Spinal cord (tissue), 10 donors: ENCODE data around the gene COPG1. TPM values are rescaled to one million over a fixed set of nuclear protein-coding genes. Genes with fewer than 3 reads are reported as not detected.
A peak's percentile ranks its signal among the peaks of the same experiment; 100 is the strongest.

Experiments
- DNase-seq, 6 donors: peaks; one replicate each; pipeline versions ENCODE4 v3.0.0 to v3.0.0-alpha.2; 2013 to 2015; ENCODE audit warnings: low spot score in 6 of 6, low read depth in 4 of 6
- H3K27ac ChIP-seq: one replicate; pipeline ENCODE4 v1.5.1; 2013; ENCODE audit warnings: low read depth, low read length, control low read depth
- H3K27me3 ChIP-seq: one replicate; pipeline ENCODE4 v1.6.1; 2013; ENCODE audit warnings: low read length; ENCODE audit not compliant: control insufficient read depth, insufficient read depth
- H3K36me3 ChIP-seq: one replicate; pipeline ENCODE4 v1.6.1; 2013; ENCODE audit warnings: low read length; ENCODE audit not compliant: control insufficient read depth, insufficient read depth
- H3K4me1 ChIP-seq: one replicate; pipeline ENCODE4 v1.6.1; 2013; ENCODE audit warnings: low read length; ENCODE audit not compliant: control insufficient read depth, insufficient read depth
- H3K4me3 ChIP-seq: one replicate; pipeline ENCODE4 v1.5.1; 2013; ENCODE audit warnings: low read depth, low read length, control low read depth
- H3K9me3 ChIP-seq: one replicate; pipeline ENCODE4 v1.6.1; 2013; ENCODE audit warnings: low read length; ENCODE audit not compliant: control insufficient read depth, insufficient read depth
- WGBS: methylation state at CpG from one replicate; pipeline ENCODE4 v1.1.5; 2013; ENCODE audit warnings: missing lambda C conversion rate; ENCODE audit not compliant: insufficient coverage; 5-methylcytosine and 5-hydroxymethylcytosine counted together
- polyA plus RNA-seq, 2 donors: library from polyadenylated mRNA; unstranded; fragments of 120-200 nt; gene quantifications; one replicate each; pipeline ENCODE4 v1.2.1, GENCODE V29; 2013; ENCODE audit not compliant: insufficient read length in 2 of 2
- total RNA-seq, 2 donors: library from RNA; depleted of rRNA in 1 of 2; stranded (reverse); fragments of 120-200 nt in 1 of 2; fragments of >200 nt in 1 of 2; gene quantifications; one replicate each; pipeline versions ENCODE4 v1.2.3 to v1.2.4, GENCODE V29; 2013 to 2014
- donor health status: healthy.

COPG1 gene
- total and polyA plus RNA-seq, 4 donors, result 117 to 156 (median 130) TPM

DNA sequence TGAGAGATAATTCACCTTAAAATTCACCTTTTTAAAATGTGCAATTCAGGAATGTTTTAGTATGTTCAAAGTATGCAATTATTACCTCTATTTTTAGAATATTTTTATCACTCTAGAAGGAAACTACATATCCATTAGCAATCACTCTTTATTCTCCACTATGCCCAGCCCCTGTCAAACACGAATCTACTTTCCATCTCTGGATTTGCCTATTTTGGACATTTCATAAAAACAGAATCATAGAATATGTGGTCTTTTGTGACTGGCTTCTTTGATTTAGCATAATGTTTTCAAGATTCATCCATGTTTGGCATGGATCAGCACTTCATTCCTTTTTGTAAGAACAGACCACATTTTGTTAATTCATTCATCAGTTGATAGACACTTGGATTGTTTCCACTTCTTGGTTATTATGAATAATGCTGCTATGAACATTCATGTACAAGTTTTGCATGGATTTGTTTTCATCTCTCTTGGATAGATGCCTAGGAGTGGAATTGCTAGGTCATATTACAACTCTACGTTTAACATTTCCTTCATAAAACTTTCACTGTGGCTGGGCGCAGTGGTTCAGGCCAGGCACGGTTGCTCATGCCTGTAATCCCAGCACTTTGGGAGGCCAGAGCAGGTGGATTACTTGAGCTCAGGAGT, 42.0 kb downstream of the COPG1 start:
- Histone ChIP-seq H3K27me3 (no peaks in the 10 kb centered on the region), H3K36me3 (peaks cover 39% of the 10 kb centered on the region), H3K4me1 (no peaks in the 10 kb centered on the region), H3K4me3 (no peak overlapping the region), H3K9me3 (no peaks in the 10 kb centered on the region), H3K27ac (peak overlapping the region; percentile 37)
- no CpG with 5 or more reads among the region's 4 CpGs for WGBS
- peak in 1 of 6 donors; percentile 70 for DNase-seq

DNA sequence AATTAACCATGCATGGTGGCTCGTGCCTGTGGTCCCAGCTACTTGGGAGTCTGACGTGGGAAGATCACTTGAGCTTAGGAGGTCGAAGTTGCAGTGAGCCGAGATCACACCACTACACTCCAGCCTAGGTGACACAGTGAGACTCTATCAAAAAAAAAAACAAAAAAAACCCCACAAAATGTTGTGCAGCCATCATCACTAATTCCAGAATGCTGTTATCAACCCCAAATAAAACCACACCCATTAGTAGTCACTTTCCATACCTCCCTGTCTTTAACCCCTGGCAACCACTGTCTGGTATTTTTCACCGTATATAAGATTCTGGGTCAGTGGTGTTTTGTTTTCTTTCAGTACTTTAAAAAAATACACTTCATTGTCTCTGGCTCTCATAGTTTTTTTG, 45.9 kb downstream of the COPG1 start:
- no peak overlapping the region for H3K27ac ChIP-seq
- no peaks in the 10 kb centered on the region for H3K27me3 ChIP-seq
- WGBS, result 95% methylated on average over 4 of the region's 5 CpGs
- no peaks in the 10 kb centered on the region for H3K4me1 ChIP-seq
- H3K4me3 ChIP-seq, result no peak overlapping the region
- H3K36me3 ChIP-seq, result peaks cover 43% of the 10 kb centered on the region
- no peaks in the 10 kb centered on the region for H3K9me3 ChIP-seq
- DNase-seq, result no peak

DNA sequence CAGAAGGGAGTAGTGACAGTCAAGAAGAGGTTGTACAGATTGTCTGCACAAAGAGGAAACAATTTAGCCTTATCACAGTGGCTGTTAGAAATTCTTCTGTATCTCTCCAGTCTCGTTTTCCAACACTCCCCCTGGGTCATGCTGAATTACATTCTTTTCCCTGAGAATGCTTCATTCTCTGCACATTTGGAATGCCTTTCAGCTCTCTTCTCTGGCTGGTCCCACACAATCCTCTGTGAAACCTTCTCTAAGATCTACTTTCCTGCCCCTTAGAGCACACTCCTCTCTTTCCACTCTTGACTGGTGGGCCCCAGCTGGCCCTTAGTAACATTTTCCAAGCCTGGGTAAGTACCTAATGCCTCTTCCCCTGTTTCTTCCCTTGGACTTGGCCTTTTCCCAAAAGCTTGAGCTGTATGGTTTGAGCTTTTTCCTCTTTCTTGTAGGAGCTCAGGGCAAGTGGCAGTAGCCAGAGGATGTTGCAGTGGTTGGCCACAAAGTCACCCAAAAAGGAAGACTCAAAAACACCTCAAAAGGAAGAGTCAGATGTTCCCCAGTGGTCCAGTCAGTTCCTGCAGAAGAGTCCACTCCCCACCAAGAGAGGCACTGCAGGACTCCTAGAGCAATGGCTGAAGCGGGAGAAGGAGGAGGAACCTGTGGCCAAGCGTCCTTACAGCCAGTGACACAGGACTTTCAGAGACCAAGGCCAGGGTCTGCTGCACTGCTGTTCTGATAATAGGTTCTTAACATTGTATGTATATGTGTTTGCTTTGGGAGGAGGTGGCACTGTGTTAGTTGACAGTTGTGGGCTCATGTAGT, 54.9 kb downstream of the COPG1 start:
- Histone ChIP-seq H3K4me1 (peaks cover 6% of the 10 kb centered on the region), H3K27ac (peak overlapping the region; percentile 54), H3K9me3 (no peaks in the 10 kb centered on the region), H3K36me3 (peaks cover 46% of the 10 kb centered on the region), H3K27me3 (no peaks in the 10 kb centered on the region), H3K4me3 (no peak overlapping the region)
- 76% methylated on average over 2 of the region's 3 CpGs for WGBS
- DNase-seq, result no peak

DNA sequence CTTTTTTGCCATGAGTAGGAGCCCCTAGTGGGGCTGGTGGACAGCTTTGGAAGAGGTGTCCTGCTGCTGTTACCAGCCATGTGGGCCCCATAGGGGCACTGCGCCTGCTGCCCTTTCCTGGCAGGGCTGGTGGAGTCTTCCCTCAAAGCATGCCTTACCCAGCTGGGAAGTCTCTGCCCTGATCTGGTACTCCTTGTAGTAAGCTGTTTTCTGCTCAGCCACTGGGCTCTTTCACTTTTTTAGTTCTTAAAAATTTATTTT, 55.5 kb downstream of the COPG1 start:
- H3K36me3 ChIP-seq, result peaks cover 41% of the 10 kb centered on the region
- no peak overlapping the region for H3K4me3 ChIP-seq
- H3K27me3 ChIP-seq, result no peaks in the 10 kb centered on the region
- 89% methylated on average over 1 of the region's 1 CpG for WGBS
- peaks cover 6% of the 10 kb centered on the region for H3K4me1 ChIP-seq
- H3K27ac ChIP-seq, result no peak overlapping the region
- DNase-seq, result no peak
- H3K9me3 ChIP-seq, result no peaks in the 10 kb centered on the region

DNA sequence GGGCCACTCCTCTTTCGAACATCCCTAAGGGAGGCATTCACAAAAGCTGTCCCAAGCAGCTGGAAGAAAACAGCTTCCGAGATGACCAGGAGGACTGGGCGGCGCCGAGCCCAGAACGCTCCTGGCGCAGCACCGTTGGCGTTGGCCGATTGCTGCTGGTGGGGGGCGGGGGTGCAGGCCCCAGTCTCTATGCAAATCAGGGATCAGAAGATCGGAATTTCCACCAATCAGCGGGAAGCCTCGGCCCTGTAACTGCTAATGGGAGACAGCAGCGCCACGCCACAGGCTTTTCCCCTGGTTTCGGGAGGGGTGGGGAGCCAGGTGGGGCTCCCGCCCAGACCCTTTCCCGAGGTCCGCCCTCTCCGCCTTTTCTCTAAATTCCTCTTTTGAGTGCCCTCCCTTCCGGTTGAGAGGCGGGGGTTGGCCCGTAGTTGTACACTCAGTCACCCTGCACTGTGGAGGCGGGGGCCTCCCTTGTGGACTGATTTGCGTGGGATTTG, 56.2 kb downstream of the COPG1 start:
- peaks cover 6% of the 10 kb centered on the region for H3K4me1 ChIP-seq
- peak in 3 of 6 donors; percentile 37 to 88 (median 85) for DNase-seq
- H3K27me3 ChIP-seq, result no peaks in the 10 kb centered on the region
- no peaks in the 10 kb centered on the region for H3K9me3 ChIP-seq
- peaks cover 44% of the 10 kb centered on the region for H3K36me3 ChIP-seq
- H3K27ac ChIP-seq, result peak overlapping the region; percentile 4
- peak overlapping the region; percentile 30 for H3K4me3 ChIP-seq
- 11% methylated on average over 15 of the region's 26 CpGs for WGBS

DNA sequence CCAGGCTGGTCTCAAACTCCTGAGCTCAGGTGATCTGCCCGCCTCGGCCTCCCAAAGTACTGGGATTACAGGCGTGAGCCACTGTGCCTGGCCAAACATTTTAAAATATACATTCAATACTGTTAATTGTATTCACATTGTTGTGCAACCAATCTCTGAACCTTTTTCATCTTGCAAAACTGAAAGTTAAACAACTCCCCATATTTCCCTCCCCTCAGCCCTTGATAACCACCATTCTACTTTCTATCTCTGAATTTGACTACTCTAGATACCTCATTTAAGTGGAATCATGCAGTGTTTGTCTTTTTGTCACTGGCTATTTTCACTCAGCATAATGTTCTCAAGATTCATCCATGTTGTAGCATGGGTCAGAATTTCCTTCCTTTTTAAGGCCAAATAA, 59.2 kb downstream of the COPG1 start:
- Histone ChIP-seq H3K27ac (no peak overlapping the region), H3K9me3 (no peaks in the 10 kb centered on the region), H3K4me1 (peaks cover 12% of the 10 kb centered on the region), H3K4me3 (no peak overlapping the region), H3K27me3 (no peaks in the 10 kb centered on the region), H3K36me3 (peaks cover 35% of the 10 kb centered on the region)
- no peak for DNase-seq
- no CpG with 5 or more reads among the region's 3 CpGs for WGBS

DNA sequence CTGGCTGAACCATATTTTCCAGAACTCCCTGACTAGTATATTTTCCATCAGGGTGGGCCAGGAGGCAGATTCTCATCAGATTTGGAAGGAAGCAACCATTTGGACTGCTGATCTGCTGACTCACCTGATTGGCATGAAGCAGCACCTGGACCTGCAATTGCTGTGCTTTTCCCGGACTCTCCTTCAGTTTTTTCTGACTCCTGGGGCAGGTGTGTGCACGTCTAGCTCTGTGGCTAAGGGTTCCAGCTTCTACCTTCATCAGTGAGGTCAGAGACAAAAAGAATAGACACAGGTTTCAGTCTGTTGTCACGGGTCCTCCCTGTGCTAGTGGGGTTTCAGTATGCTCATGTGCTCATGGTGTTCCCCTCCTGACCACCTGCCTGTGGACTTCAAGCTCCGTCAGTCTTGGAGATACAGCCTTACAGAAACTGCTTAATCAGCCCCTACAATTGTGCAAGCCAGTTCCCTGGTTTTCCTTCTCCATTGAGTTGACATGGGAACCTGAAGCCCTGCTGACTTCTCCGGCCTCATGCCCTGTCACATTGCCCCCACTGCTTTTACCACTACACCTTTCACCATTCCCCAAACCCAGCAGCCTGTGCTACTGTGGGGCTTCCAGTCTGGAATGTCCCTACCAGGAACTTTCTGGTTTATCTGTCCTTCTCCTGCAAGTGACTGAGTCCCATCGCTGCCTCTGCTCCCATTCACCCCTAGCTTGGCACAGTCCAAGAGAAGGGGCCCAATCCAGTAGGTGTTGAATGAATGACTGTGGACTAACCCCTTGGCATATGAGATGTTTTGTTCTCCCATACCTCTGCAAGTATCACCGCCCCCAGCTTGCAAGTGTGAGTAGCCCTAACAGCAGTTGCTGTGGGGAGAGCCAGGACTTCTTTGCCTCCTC, 61.0 kb downstream of the COPG1 start:
- DNase-seq, result no peak
- Histone ChIP-seq H3K27ac (no peak overlapping the region), H3K4me3 (no peak overlapping the region), H3K9me3 (no peaks in the 10 kb centered on the region), H3K4me1 (peaks cover 22% of the 10 kb centered on the region), H3K36me3 (peaks cover 24% of the 10 kb centered on the region), H3K27me3 (no peaks in the 10 kb centered on the region)
- WGBS, result 74% methylated on average over 5 of the region's 7 CpGs

DNA sequence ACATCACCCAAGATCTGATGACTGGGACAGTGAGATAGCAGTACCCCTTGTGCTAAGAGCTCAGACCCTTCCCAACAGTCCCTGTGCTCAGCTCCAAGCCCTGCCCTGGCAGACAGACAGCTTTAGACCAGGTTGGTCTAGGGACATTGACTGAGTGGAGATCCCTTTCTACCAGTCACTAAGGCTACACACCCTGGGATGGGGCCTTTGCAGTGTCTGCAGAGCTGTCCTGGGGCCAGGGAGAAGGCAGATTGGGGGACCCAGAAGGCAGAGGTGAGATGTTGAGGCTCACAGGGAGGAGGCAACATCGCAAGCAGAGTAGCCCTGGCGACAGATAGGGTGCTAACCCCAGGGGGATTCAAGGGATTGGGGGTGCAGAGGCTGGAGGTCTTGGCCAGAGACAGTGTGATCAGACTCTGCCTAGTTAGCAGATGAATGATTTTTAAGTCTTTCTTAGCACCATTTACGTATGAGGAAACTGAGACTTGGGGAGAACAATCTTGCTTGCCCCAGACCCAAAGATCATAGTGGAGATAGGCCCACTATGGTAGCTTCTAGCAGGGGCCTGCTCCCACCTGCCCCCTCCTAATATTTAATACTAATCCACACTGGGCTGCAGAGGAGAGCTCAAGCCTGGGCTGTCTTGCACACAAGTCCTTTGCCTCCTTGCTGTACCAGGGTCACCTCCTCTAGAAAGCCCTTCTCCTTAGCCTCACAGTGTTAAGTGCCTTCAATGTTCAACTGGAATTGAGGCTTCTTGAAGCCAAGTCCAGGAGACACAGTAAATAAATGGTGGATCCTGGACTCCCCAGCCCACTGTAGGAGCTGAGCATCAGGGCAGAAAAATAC, 61.9 kb downstream of the COPG1 start:
- WGBS, result 94% methylated on average over 3 of the region's 3 CpGs
- DNase-seq, result no peak
- no peak overlapping the region for H3K4me3 ChIP-seq
- H3K27me3 ChIP-seq, result no peaks in the 10 kb centered on the region
- H3K9me3 ChIP-seq, result no peaks in the 10 kb centered on the region
- H3K27ac ChIP-seq, result no peak overlapping the region
- peaks cover 19% of the 10 kb centered on the region for H3K36me3 ChIP-seq
- H3K4me1 ChIP-seq, result peaks cover 16% of the 10 kb centered on the region
